ENCODE measurements around the gene MFSD12.

DNA sequence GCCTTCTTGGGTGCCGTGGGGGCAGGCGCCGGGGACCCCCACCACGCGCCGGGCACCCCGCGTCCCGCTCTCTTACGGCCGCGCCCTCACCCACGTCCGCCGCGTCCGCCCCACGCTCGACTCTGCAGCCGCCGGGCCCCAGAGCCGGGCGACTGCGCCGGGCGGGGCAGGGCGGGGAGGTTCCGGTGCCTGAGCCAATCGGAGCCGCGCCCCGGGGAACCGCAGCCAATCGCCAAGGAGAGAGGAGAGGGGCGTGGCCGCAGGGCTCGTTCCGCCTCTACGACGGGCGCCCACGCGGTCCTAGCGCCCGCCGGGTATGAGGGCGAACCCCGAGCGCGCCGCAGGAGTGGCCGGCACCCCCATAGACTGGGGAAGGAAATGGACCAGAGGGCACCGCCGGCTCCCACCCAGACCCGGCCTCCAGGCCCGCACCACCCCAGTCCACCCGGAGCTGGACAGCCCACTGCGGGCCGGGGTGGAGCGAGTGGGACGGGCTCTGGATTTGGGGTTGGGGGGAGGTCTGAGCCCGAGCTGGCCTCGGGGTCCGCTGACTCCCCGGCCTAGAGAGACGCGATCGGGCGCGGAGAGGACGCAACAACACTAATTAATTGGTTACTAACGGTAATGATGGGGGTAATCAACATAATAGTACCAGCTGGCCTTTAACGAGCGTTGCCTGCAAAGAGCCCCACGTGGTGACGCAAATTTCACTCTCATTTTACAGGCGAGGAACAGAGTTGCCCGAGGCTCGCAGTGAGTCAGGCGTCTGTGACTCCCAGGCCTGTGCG, at the start of gene MFSD12:
- TF ChIP-seq, protein P1, sequence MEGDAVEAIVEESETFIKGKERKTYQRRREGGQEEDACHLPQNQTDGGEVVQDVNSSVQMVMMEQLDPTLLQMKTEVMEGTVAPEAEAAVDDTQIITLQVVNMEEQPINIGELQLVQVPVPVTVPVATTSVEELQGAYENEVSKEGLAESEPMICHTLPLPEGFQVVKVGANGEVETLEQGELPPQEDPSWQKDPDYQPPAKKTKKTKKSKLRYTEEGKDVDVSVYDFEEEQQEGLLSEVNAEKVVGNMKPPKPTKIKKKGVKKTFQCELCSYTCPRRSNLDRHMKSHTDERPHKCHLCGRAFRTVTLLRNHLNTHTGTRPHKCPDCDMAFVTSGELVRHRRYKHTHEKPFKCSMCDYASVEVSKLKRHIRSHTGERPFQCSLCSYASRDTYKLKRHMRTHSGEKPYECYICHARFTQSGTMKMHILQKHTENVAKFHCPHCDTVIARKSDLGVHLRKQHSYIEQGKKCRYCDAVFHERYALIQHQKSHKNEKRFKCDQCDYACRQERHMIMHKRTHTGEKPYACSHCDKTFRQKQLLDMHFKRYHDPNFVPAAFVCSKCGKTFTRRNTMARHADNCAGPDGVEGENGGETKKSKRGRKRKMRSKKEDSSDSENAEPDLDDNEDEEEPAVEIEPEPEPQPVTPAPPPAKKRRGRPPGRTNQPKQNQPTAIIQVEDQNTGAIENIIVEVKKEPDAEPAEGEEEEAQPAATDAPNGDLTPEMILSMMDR (conservative IDR thresholded peaks at IDR 0.05; ENCODE audit: low read length) = no peak
- no peak for TF ChIP-seq EZH2phosphoT487 (IDR thresholded peaks at IDR 0.05; ENCODE audit: borderline replicate concordance, low read depth, low read length)
